CD4-positive, alpha-beta memory T cell (primary cell): ENCODE measurements around the gene PDGFRB. TPM values are rescaled to one million over a fixed set of nuclear protein-coding genes. Genes with fewer than 3 reads are reported as not detected.

ENCODE experiments used
- CTCF ChIA-PET: fragments of 350-600 bp; sonication (Branson Sonifier 250); formaldehyde crosslinking; loops from one replicate; lab custom pipeline; 2021; ENCODE audit warnings: inconsistent platforms; ENCODE audit not compliant: partially characterized antibody; lab: Charles Lee
- POLR2A ChIA-PET: fragments of 350-600 bp; sonication (Branson Sonifier 250); formaldehyde crosslinking; loops from one replicate; lab custom pipeline; 2021; ENCODE audit not compliant: partially characterized antibody; lab: Charles Lee
- DNase-seq, 5 donors: peaks; one replicate each; pipeline versions ENCODE4 v3.0.0 to v3.0.0-alpha.2; 2020 to 2022; ENCODE audit warnings: mixed read lengths in 1 of 5
- H3K27ac ChIP-seq: one replicate; pipeline ENCODE4 v1.7.0; 2013; ENCODE audit warnings: low read depth, low read length
- H3K27me3 ChIP-seq: 2 replicates; pipeline ENCODE4 v1.7.0; 2013; ENCODE audit warnings: mild to moderate bottlenecking, low read length, moderate library complexity; ENCODE audit not compliant: insufficient read depth
- H3K36me3 ChIP-seq: 2 replicates; pipeline ENCODE4 v1.7.0; 2013; ENCODE audit warnings: mild to moderate bottlenecking, low read length, moderate library complexity; ENCODE audit not compliant: insufficient read depth
- H3K4me1 ChIP-seq: 2 replicates; pipeline ENCODE4 v1.7.0; 2013; ENCODE audit warnings: mild to moderate bottlenecking, low read length, moderate library complexity; ENCODE audit not compliant: insufficient read depth
- H3K4me3 ChIP-seq, 2 donors: one replicate each; pipeline ENCODE4 v1.7.0; 2013; ENCODE audit warnings: low read length in 2 of 2, mild to moderate bottlenecking in 1 of 2
- H3K9me3 ChIP-seq, 2 donors: one replicate each; pipeline ENCODE4 v1.7.0; 2013; ENCODE audit warnings: low read length in 2 of 2, control low read depth in 1 of 2; ENCODE audit not compliant: control insufficient read depth in 1 of 2
- H3K27ac Mint-ChIP-seq, 7 donors: one replicate each; pipeline ENCODE4 v1.8.0; 2020 to 2021; ENCODE audit warnings: mixed read lengths in 7 of 7, mild to moderate bottlenecking in 6 of 7, inconsistent platforms in 3 of 7, moderate library complexity in 3 of 7
- H3K27me3 Mint-ChIP-seq, 2 donors: one replicate each; pipeline ENCODE4 v1.8.0; 2020 to 2021; ENCODE audit warnings: mixed read lengths in 2 of 2
- H3K36me3 Mint-ChIP-seq, 2 donors: one replicate each; pipeline ENCODE4 v1.8.0; 2020 to 2021; ENCODE audit warnings: mixed read lengths in 2 of 2, inconsistent platforms in 1 of 2, mild to moderate bottlenecking in 1 of 2
- H3K4me1 Mint-ChIP-seq, 4 donors: one replicate each; pipeline ENCODE4 v1.8.0; 2020 to 2021; ENCODE audit warnings: mixed read lengths in 4 of 4, mild to moderate bottlenecking in 1 of 4
- H3K4me3 Mint-ChIP-seq, 8 donors: one replicate each; pipeline ENCODE4 v1.8.0; 2020 to 2021; ENCODE audit warnings: mixed read lengths in 8 of 8, mild to moderate bottlenecking in 7 of 8, moderate library complexity in 6 of 8, inconsistent platforms in 3 of 8
- H3K9me3 Mint-ChIP-seq, 8 donors: one replicate each; pipeline ENCODE4 v1.8.0; 2020 to 2021; ENCODE audit warnings: mixed read lengths in 8 of 8, mild to moderate bottlenecking in 5 of 8, inconsistent platforms in 3 of 8, moderate library complexity in 1 of 8
- intact Hi-C: fragments of 100-400 bp; cut with micrococcal nuclease; formaldehyde crosslinking; loops from one replicate; pipeline ENCODE4 v1.15.1; 2023
- polyA plus RNA-seq, 2 donors: library from polyadenylated mRNA; unstranded; fragments of 300-500 nt; fragmentation: Illumina TruSeq; gene quantifications; one replicate each; pipeline ENCODE4 v1.2.3, GENCODE V29; 2021
- total RNA-seq, 2 experiments: library from RNA; stranded (reverse); gene quantifications; one replicate each; pipeline ENCODE4 v1.2.3, GENCODE V29; 2021

The PDGFRB gene
- total and polyA plus RNA-seq, 4 experiments from 2014 or later = not detected

DNA sequence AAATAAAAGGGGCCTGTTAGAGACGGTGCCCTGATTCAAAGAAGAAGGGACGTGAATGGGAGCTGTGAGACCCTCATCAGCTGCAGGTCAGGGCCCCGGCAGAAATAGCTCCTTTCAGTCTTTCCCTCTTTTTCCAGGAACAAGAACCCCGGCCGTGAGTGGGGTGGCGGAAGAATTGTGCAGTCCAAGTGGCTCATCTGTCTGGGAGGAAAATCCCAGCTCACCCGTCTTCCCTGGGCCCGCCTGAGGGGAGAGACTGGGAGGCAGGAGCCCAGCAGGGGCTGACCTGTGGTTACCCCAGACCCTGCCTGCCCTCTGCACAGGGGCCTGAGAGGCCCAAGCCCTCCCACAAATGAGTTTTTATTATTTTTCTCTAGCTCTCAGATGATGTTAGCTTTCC is 44.5 kb downstream of the PDGFRB start:
- Histone ChIP-seq H3K27ac (no peak overlapping the region), H3K9me3 (no peaks in the 10 kb centered on the region), H3K27me3 (no peaks in the 10 kb centered on the region), H3K36me3 (no peaks in the 10 kb centered on the region), H3K4me3 (no peak overlapping the region), H3K4me1 (no peaks in the 10 kb centered on the region)
- no peak for DNase-seq
- H3K27ac Mint-ChIP-seq = no peak overlapping the region
- intact Hi-C loops = no loop called here
- H3K9me3 Mint-ChIP-seq = no peaks in the 10 kb centered on the region
- H3K27me3 Mint-ChIP-seq = peaks cover 6 to 7% of the 10 kb centered on the region in 2 donors
- ChIA-PET POLR2A (no interaction called here), CTCF (no interaction called here)
- H3K4me1 Mint-ChIP-seq = no peaks in the 10 kb centered on the region
- H3K36me3 Mint-ChIP-seq = no peaks in the 10 kb centered on the region
- H3K4me3 Mint-ChIP-seq = no peak overlapping the region

DNA sequence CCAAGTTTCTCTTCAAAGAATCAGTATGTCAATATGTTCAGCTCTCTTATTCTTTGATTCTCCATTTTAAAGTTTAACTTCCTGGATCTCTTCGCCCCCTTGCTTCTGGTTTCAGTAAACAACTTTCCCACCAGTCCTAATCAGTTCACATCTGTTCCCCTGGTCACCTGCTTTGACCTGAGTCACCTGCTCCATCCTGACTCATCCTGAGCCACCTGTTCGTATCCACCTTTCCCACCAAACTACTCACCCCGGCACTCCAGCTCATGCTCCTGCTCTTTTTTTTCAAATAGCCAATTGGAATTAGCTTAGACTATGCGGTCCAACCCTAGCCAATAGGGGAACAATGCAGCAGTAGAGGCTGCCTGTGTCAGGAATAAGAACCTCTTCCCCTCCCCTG is 45.7 kb downstream of the PDGFRB start:
- Mint-ChIP-seq H3K4me3 (no peak overlapping the region), H3K36me3 (no peaks in the 10 kb centered on the region), H3K9me3 (no peaks in the 10 kb centered on the region), H3K27me3 (peaks cover 6 to 7% of the 10 kb centered on the region in 2 donors), H3K27ac (no peak overlapping the region), H3K4me1 (no peaks in the 10 kb centered on the region)
- CTCF ChIA-PET = no interaction called here
- intact Hi-C loops = no loop called here
- no peaks in the 10 kb centered on the region for H3K4me1 ChIP-seq
- no peak overlapping the region for H3K4me3 ChIP-seq
- DNase-seq = no peak
- POLR2A ChIA-PET = no interaction called here
- H3K36me3 ChIP-seq = no peaks in the 10 kb centered on the region
- no peak overlapping the region for H3K27ac ChIP-seq
- H3K27me3 ChIP-seq = no peaks in the 10 kb centered on the region
- no peaks in the 10 kb centered on the region for H3K9me3 ChIP-seq

- CTCF ChIA-PET = no interaction called here
- DNase-seq = no peak
- H3K27ac Mint-ChIP-seq = no peak overlapping the region
These were observed 46.7 kb downstream of the PDGFRB start for GRCh38 chr5:150108711-150109514.

GRCh38 chr5:150107909-150108447 is 47.7 kb downstream of the PDGFRB start:
- Mint-ChIP-seq H3K27me3 (peaks cover 6 to 7% of the 10 kb centered on the region in 2 donors), H3K27ac (no peak overlapping the region), H3K9me3 (no peaks in the 10 kb centered on the region), H3K4me1 (no peaks in the 10 kb centered on the region), H3K4me3 (no peak overlapping the region), H3K36me3 (no peaks in the 10 kb centered on the region)
- POLR2A ChIA-PET = no interaction called here
- H3K27ac ChIP-seq = no peak overlapping the region
- no peaks in the 10 kb centered on the region for H3K36me3 ChIP-seq
- H3K27me3 ChIP-seq = no peaks in the 10 kb centered on the region
- CTCF ChIA-PET = no interaction called here
- H3K9me3 ChIP-seq = no peaks in the 10 kb centered on the region
- intact Hi-C loops = no loop called here
- H3K4me1 ChIP-seq = no peaks in the 10 kb centered on the region
- H3K4me3 ChIP-seq = no peak overlapping the region
- DNase-seq = no peak

More at GRCh38 chr5:150108711-150109514, 46.7 kb downstream of the PDGFRB start:
- intact Hi-C loops = no loop called here
- Mint-ChIP-seq H3K36me3 (no peaks in the 10 kb centered on the region), H3K9me3 (no peaks in the 10 kb centered on the region), H3K4me1 (no peaks in the 10 kb centered on the region), H3K27me3 (peaks cover 6 to 7% of the 10 kb centered on the region in 2 donors), H3K4me3 (no peak overlapping the region)
- Histone ChIP-seq H3K27me3 (no peaks in the 10 kb centered on the region), H3K4me3 (no peak overlapping the region), H3K9me3 (no peaks in the 10 kb centered on the region), H3K36me3 (no peaks in the 10 kb centered on the region), H3K4me1 (no peaks in the 10 kb centered on the region), H3K27ac (no peak overlapping the region)
- POLR2A ChIA-PET = no interaction called here

DNA sequence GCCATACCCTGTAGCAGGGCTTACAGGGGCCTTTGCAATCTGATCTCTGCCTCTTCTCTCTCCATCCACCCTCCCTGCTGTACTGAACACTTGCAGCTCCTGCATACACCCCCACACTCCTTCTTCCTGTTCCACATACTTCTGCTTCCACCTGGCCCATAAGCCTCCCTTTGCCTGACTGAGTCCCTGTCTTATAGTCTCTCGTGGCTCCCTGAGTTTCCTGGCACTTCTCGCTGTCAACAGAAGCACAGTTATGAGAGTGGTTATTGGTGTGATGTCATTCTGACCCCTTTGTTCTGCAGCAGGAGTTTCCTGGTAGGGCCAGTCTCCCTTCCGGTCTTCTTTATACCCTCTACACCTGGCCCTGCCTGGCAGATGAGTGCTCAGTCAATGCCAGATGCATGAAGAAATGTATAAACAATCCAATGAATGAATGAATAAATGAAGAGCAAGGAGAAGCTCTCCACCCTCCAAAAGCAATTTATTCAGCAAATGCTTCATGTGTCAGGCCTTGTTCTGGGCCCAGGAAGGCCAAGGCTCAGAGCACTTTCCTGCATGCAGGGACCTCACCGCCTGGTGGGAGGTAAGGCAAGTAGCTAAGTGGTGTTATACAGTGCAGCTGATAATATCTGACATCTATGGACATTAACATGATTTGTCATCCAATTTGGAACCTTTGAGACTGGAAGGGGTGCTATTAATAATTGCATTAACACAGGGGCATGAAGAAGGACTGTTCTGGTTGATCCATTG is 48.8 kb downstream of the PDGFRB start:
- Mint-ChIP-seq H3K4me3 (peak overlapping the region in 1 of 8 donors; percentile 12), H3K27me3 (peaks cover under 1 to 7% of the 10 kb centered on the region in 2 donors), H3K27ac (no peak overlapping the region), H3K4me1 (no peaks in the 10 kb centered on the region), H3K9me3 (no peaks in the 10 kb centered on the region), H3K36me3 (no peaks in the 10 kb centered on the region)
- POLR2A ChIA-PET = no interaction called here
- no peak overlapping the region for H3K27ac ChIP-seq
- H3K4me1 ChIP-seq = no peaks in the 10 kb centered on the region
- no peak overlapping the region for H3K4me3 ChIP-seq
- no peak for DNase-seq
- H3K27me3 ChIP-seq = no peaks in the 10 kb centered on the region
- no peaks in the 10 kb centered on the region for H3K9me3 ChIP-seq
- CTCF ChIA-PET = no interaction called here
- H3K36me3 ChIP-seq = no peaks in the 10 kb centered on the region
- intact Hi-C loops = no loop called here

DNA sequence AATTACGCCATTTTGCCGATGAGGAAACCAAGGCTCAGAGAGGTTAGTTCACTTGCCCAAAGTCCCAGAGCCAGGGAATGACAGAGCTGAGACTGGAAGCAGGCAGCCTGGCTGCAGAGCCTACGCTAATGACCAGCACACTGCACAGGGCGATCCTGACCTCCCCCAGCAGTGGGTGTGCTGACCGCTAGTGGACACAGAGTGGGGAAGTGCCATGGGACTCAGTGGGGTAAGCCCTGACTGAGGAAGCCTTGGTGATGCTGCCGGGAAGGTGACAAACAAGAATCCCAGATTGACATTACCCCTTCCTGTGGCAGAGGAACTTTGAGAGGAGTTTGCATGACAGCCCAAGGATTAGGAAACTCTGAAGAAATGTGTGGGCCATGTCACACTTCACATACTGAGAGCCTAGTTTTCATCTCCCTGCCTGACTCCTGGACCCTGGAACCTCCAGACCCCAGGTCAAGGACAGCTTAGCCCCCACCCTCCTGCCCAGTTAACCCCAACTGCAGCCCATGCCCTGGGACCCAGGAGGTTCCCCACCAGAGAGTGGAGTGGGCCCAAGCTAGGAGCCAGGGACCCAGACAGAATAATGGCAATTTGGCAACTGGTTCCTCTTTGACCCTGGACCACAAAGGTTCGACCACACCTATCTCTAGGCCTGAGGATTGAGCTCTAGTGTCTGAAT is 49.6 kb downstream of the PDGFRB start:
- Histone ChIP-seq H3K27me3 (no peaks in the 10 kb centered on the region), H3K36me3 (no peaks in the 10 kb centered on the region), H3K4me3 (no peak overlapping the region), H3K27ac (no peak overlapping the region), H3K4me1 (no peaks in the 10 kb centered on the region), H3K9me3 (no peaks in the 10 kb centered on the region)
- H3K9me3 Mint-ChIP-seq = no peaks in the 10 kb centered on the region
- ChIA-PET CTCF (no interaction called here), POLR2A (no interaction called here)
- no peak for DNase-seq
- H3K36me3 Mint-ChIP-seq = no peaks in the 10 kb centered on the region
- H3K27me3 Mint-ChIP-seq = peaks cover 0 to 7% of the 10 kb centered on the region in 2 donors
- no peak overlapping the region for H3K4me3 Mint-ChIP-seq
- no peaks in the 10 kb centered on the region for H3K4me1 Mint-ChIP-seq
- intact Hi-C loops = no loop called here
- H3K27ac Mint-ChIP-seq = no peak overlapping the region

DNA sequence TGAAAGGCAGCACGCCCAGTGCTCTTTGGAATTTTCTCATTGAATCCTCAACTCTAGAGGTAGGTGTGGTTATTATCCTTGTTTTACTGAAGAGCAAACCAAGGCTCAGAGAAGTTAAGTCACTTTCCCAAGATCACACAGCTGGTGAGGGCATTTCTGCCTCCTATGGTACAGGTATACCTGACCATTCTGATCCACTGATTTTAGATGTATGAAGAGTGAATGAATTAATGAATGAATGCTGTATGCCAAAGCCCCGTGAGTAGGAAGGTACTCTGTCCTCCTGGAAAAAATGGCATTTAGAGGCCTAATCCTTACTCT is 51.1 kb downstream of the PDGFRB start:
- intact Hi-C loops = no loop called here
- DNase-seq = no peak
- peaks cover 0 to 7% of the 10 kb centered on the region in 2 donors for H3K27me3 Mint-ChIP-seq

More for the DNA sequence above, 51.1 kb downstream of the PDGFRB start:
- Histone ChIP-seq H3K27ac (no peak overlapping the region), H3K4me3 (no peak overlapping the region), H3K9me3 (no peaks in the 10 kb centered on the region), H3K4me1 (no peaks in the 10 kb centered on the region), H3K36me3 (no peaks in the 10 kb centered on the region), H3K27me3 (no peaks in the 10 kb centered on the region)
- POLR2A ChIA-PET = no interaction called here
- Mint-ChIP-seq H3K27ac (no peak overlapping the region), H3K9me3 (no peaks in the 10 kb centered on the region), H3K4me1 (no peaks in the 10 kb centered on the region), H3K4me3 (no peak overlapping the region), H3K36me3 (no peaks in the 10 kb centered on the region)
- CTCF ChIA-PET = no interaction called here
